Measurements from ENCODE around the gene DYRK4. TPM values are rescaled to one million over a fixed set of nuclear protein-coding genes. Genes with fewer than 3 reads are reported as not detected.

DYRK4 gene
- total RNA-seq, 1 donor: 34.2 TPM

- no peak overlapping the region for H3K4me3 ChIP-seq (ENCODE audit: low read depth, low read length)
- TF ChIP-seq CTCF (IDR thresholded peaks at IDR 0.05; ENCODE audit: insufficient read depth, low read length): no peak
- no peak for DNase-seq (ENCODE audit: low read depth)
Measured at GRCh38 chr12:4545195-4545594, 16.8 kb upstream of the DYRK4 start.

- DNase-seq (ENCODE audit: low read depth): no peak
- no peak overlapping the region for H3K4me3 ChIP-seq (ENCODE audit: low read depth, low read length)
- no peak for TF ChIP-seq CTCF (IDR thresholded peaks at IDR 0.05; ENCODE audit: insufficient read depth, low read length)
Measured at GRCh38 chr12:4552191-4552590, 9.8 kb upstream of the DYRK4 start.

- no peak overlapping the region for H3K4me3 ChIP-seq (ENCODE audit: low read depth, low read length)
- DNase-seq (ENCODE audit: low read depth): no peak
- TF ChIP-seq CTCF (IDR thresholded peaks at IDR 0.05; ENCODE audit: insufficient read depth, low read length): no peak
Measured at GRCh38 chr12:4553943-4554342, 8.1 kb upstream of the DYRK4 start.

GRCh38 chr12:4555804-4556203, 6.2 kb upstream of the DYRK4 start:
- no peak overlapping the region for H3K4me3 ChIP-seq (ENCODE audit: low read depth, low read length)
- TF ChIP-seq CTCF (IDR thresholded peaks at IDR 0.05; ENCODE audit: insufficient read depth, low read length): no peak
- peak; percentile 9 for DNase-seq (ENCODE audit: low read depth)

GRCh38 chr12:4556735-4557530, 5.1 kb upstream of the DYRK4 start:
- DNase-seq (ENCODE audit: low read depth): no peak
- H3K4me3 ChIP-seq (ENCODE audit: low read depth, low read length): no peak overlapping the region
- TF ChIP-seq CTCF (IDR thresholded peaks at IDR 0.05; ENCODE audit: insufficient read depth, low read length): no peak

GRCh38 chr12:4557586-4557985, 4.4 kb upstream of the DYRK4 start:
- DNase-seq (ENCODE audit: low read depth): no peak
- TF ChIP-seq CTCF (IDR thresholded peaks at IDR 0.05; ENCODE audit: insufficient read depth, low read length): no peak
- H3K4me3 ChIP-seq (ENCODE audit: low read depth, low read length): no peak overlapping the region

GRCh38 chr12:4558171-4558570, 3.8 kb upstream of the DYRK4 start:
- DNase-seq (ENCODE audit: low read depth): no peak
- no peak overlapping the region for H3K4me3 ChIP-seq (ENCODE audit: low read depth, low read length)
- no peak for TF ChIP-seq CTCF (IDR thresholded peaks at IDR 0.05; ENCODE audit: insufficient read depth, low read length)
